ENCODE results near the gene PACSIN2.

DNA sequence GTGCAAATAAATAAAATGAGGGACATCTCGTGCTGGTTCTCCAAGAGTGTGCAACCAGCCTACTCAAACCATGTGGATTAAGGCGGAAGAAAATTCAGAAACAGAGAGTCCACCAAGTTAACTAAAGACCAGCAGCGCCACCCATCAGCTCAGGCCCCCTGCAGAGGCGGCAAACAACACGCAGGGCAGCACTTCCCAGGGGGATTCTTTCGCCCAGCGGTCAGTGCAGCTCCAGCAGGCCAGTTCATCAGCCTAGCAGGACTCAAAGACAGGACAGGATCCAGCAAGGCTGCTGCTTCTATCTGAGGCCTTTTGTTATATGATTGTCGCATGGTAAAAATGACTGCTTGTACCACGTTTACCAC is 51.7 kb downstream of the PACSIN2 start:
- TF ChIP-seq, protein P1, sequence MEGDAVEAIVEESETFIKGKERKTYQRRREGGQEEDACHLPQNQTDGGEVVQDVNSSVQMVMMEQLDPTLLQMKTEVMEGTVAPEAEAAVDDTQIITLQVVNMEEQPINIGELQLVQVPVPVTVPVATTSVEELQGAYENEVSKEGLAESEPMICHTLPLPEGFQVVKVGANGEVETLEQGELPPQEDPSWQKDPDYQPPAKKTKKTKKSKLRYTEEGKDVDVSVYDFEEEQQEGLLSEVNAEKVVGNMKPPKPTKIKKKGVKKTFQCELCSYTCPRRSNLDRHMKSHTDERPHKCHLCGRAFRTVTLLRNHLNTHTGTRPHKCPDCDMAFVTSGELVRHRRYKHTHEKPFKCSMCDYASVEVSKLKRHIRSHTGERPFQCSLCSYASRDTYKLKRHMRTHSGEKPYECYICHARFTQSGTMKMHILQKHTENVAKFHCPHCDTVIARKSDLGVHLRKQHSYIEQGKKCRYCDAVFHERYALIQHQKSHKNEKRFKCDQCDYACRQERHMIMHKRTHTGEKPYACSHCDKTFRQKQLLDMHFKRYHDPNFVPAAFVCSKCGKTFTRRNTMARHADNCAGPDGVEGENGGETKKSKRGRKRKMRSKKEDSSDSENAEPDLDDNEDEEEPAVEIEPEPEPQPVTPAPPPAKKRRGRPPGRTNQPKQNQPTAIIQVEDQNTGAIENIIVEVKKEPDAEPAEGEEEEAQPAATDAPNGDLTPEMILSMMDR (IDR thresholded peaks at IDR 0.05) = no peak
- no peak for TF ChIP-seq POLR2AphosphoS5 (IDR thresholded peaks at IDR 0.05)
- no peak for TF ChIP-seq POLR2A (IDR thresholded peaks at IDR 0.05)
